Activated B cell treated with CpG ODN at 0.5 μM for 24 hours (primary cell): ENCODE measurements around the gene ADGRL1. TPM values are rescaled to one million over a fixed set of nuclear protein-coding genes. Genes with fewer than 3 reads are reported as not detected.
A peak's percentile ranks its signal among the peaks of the same experiment; 100 is the strongest.
"Not testable (repeated sequence)": the region's sequence is repeated elsewhere in the genome, so short reads cannot be mapped to it uniquely, and the experiment has no call there.

Experiments used
- ATAC-seq: fragments of 200-7000 bp; cut with Tn5 transposase; one replicate; pipeline ENCODE4 v1.10.0; 2021; ENCODE audit warnings: low read depth, mild to moderate bottlenecking, moderate library complexity
- CTCF ChIA-PET: fragments of 350-600 bp; sonication (Branson Sonifier 250); formaldehyde crosslinking; loops from one replicate; lab custom pipeline; 2021; ENCODE audit warnings: antibody characterized with exemption; lab: Charles Lee
- POLR2A ChIA-PET: fragments of 350-600 bp; sonication (Branson Sonifier 250); formaldehyde crosslinking; loops from one replicate; lab custom pipeline; 2021; ENCODE audit warnings: antibody characterized with exemption; lab: Charles Lee
- DNase-seq: peaks from one replicate; pipeline ENCODE4 v3.0.0; 2022
- H3K27ac Mint-ChIP-seq: one replicate; pipeline ENCODE4 v1.8.0; 2020; ENCODE audit warnings: mixed read lengths
- H3K27me3 Mint-ChIP-seq: one replicate; pipeline ENCODE4 v1.8.0; 2021; ENCODE audit warnings: mixed read lengths
- H3K36me3 Mint-ChIP-seq: one replicate; pipeline ENCODE4 v1.8.0; 2021; ENCODE audit warnings: low read depth, mixed read lengths
- H3K4me1 Mint-ChIP-seq: one replicate; pipeline ENCODE4 v1.8.0; 2021; ENCODE audit warnings: mixed read lengths
- H3K4me3 Mint-ChIP-seq: one replicate; pipeline ENCODE4 v1.8.0; 2020; ENCODE audit warnings: mild to moderate bottlenecking, mixed read lengths
- H3K9me3 Mint-ChIP-seq: one replicate; pipeline ENCODE4 v1.8.0; 2020; ENCODE audit warnings: mixed read lengths
- CTCF ChIP-seq: fragments of 200-600 bp; IDR thresholded peaks from one replicate; pipeline ENCODE4 v1.8.0; 2022; ENCODE audit warnings: antibody characterized with exemption, mild to moderate bottlenecking
- intact Hi-C: fragments of 100-400 bp; cut with micrococcal nuclease; formaldehyde crosslinking; loops from one replicate; pipeline ENCODE4 v1.15.1; 2024
- total RNA-seq: library from RNA; stranded (reverse); gene quantifications from 2 replicates; pipeline ENCODE4 v1.2.3, GENCODE V29; 2022

Gene ADGRL1
- total RNA-seq, 1 donor from 2014 or later, result 1.4 TPM

GRCh38 chr19:14222886-14223285 lies 16.9 kb upstream of the ADGRL1 start:
- ChIA-PET POLR2A (interaction anchor here (0.6 kb wide), 1 partner anchor 36 kb away, joined by 7 read pairs; no protein-coding TSS in a partner anchor), CTCF (no interaction called here)
- Mint-ChIP-seq H3K4me1 (peaks cover 6% of the 10 kb centered on the region), H3K36me3 (no peaks in the 10 kb centered on the region), H3K9me3 (no peaks in the 10 kb centered on the region), H3K4me3 (no peak overlapping the region), H3K27me3 (peaks cover 12% of the 10 kb centered on the region), H3K27ac (no peak overlapping the region)
- no peak for DNase-seq
- no peak for ATAC-seq
- TF ChIP-seq CTCF, result no peak
- intact Hi-C loops, result no loop called here

- H3K4me1 Mint-ChIP-seq, result peaks cover 12% of the 10 kb centered on the region
- H3K36me3 Mint-ChIP-seq, intact Hi-C loops, H3K27me3 Mint-ChIP-seq, POLR2A ChIA-PET, H3K9me3 Mint-ChIP-seq: not testable (repeated sequence)
- ATAC-seq (peak; percentile 86), DNase-seq (peak; percentile 41)
- H3K27ac Mint-ChIP-seq, result peak overlapping the region; percentile 30
- H3K4me3 Mint-ChIP-seq, result peak overlapping the region; percentile 50
- CTCF ChIA-PET, result interaction anchor here (1.0 kb wide), 1 partner anchor 127 kb away, joined by 3 read pairs; no protein-coding TSS in a partner anchor
Measured at GRCh38 chr19:14221345-14221744, 15.4 kb upstream of the ADGRL1 start.

GRCh38 chr19:14218620-14219330 lies 12.8 kb upstream of the ADGRL1 start:
- Mint-ChIP-seq H3K9me3 (no peaks in the 10 kb centered on the region), H3K4me1 (peaks cover 13% of the 10 kb centered on the region), H3K27me3 (peaks cover 3% of the 10 kb centered on the region), H3K27ac (no peak overlapping the region), H3K36me3 (no peaks in the 10 kb centered on the region), H3K4me3 (no peak overlapping the region)
- intact Hi-C loops, result loop anchor here (5.0 to 10.0 kb wide), 2 partner anchors 66 to 189 kb away; no protein-coding TSS in a partner anchor
- no peak for TF ChIP-seq CTCF
- ChIA-PET POLR2A (interaction anchor here (0.8 to 1.2 kb wide), 2 partner anchors 10 to 147 kb away, joined by 3 to 4 read pairs; partner anchors contain the start of gene MISP3), CTCF (interaction anchor here (1.2 to 2.4 kb wide), 3 partner anchors 82 to 187 kb away, joined by 3 to 10 read pairs (median 8); no protein-coding TSS in a partner anchor)
- ATAC-seq, result no peak
- no peak for DNase-seq

DNA sequence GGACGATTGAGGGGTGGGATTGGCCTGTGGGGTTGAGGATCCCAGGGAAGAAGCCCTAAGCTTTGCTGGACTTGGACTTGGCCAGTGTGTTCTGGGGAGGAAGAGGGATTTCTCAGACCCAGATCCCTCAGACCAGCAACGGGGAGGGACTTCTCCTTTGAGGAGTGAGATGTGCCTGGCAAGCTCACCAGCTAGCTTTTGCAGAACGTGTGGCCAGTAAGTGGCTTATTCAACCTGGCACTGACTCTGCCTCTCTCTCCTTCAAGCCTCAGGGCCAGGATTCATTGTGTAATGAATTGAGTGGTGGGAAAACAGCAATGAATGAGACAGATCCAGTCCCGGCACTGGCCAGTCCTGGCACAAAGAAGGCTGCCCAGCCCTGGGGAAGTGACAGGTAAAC lies 11.9 kb upstream of the ADGRL1 start:
- H3K27me3 Mint-ChIP-seq, DNase-seq: not testable (repeated sequence)

GRCh38 chr19:14214580-14214979 lies 8.6 kb upstream of the ADGRL1 start:
- no peak for TF ChIP-seq CTCF
- Mint-ChIP-seq H3K9me3 (no peaks in the 10 kb centered on the region), H3K36me3 (no peaks in the 10 kb centered on the region), H3K4me1 (peaks cover 11% of the 10 kb centered on the region), H3K4me3 (no peak overlapping the region), H3K27ac (no peak overlapping the region), H3K27me3 (peaks cover 11% of the 10 kb centered on the region)
- CTCF ChIA-PET, result no interaction called here
- DNase-seq, result no peak
- ATAC-seq, result no peak
- POLR2A ChIA-PET, result interaction anchor here (0.6 to 0.7 kb wide), 2 partner anchors 78 to 242 kb away, joined by 3 to 10 read pairs; no protein-coding TSS in a partner anchor
- intact Hi-C loops, result loop anchor here (10.0 kb wide), 1 partner anchor 70 kb away; no protein-coding TSS in a partner anchor

More for the DNA sequence above, 11.9 kb upstream of the ADGRL1 start:
- H3K4me3 Mint-ChIP-seq, H3K27ac Mint-ChIP-seq, ATAC-seq, H3K9me3 Mint-ChIP-seq, H3K36me3 Mint-ChIP-seq: not testable (repeated sequence)
- intact Hi-C loops, result loop anchor here (5.0 to 10.0 kb wide), 2 partner anchors 67 to 189 kb away; no protein-coding TSS in a partner anchor
- CTCF ChIA-PET, result interaction anchor here (1.2 to 2.4 kb wide), 5 partner anchors 74 to 188 kb away, joined by 3 to 10 read pairs (median 6); no protein-coding TSS in a partner anchor
- POLR2A ChIA-PET, result interaction anchor here (1.2 kb wide), 1 partner anchor 9 kb away, joined by 3 read pairs; no protein-coding TSS in a partner anchor
- H3K4me1 Mint-ChIP-seq, result peaks cover 13% of the 10 kb centered on the region

DNA sequence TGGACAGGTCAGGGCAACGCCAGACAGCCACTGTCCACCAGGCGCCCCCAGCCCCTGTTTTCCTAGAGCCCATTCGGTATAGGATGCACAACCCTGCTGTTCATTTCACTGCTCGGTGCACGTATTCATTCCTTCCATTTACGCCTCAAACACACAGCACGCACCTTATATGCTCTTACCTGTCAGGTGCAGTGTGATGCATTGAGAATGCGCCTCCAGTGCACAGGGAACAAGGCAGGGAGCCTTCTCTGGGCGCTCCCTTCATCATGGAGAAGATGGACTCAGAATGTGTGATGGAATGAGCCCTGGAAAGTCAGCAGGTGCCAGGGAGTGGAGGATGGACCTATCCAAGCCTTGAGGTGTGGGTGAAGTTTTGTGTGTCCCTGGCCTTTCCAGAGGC lies 4.2 kb upstream of the ADGRL1 start:
- H3K36me3 Mint-ChIP-seq, H3K9me3 Mint-ChIP-seq, DNase-seq, CTCF ChIA-PET, H3K27ac Mint-ChIP-seq, POLR2A ChIA-PET, ATAC-seq, H3K4me3 Mint-ChIP-seq: not testable (repeated sequence)
- Mint-ChIP-seq H3K27me3 (peaks cover 25% of the 10 kb centered on the region), H3K4me1 (peaks cover 12% of the 10 kb centered on the region)
- intact Hi-C loops, result loop anchor here (10.0 kb wide), 1 partner anchor 75 kb away; no protein-coding TSS in a partner anchor

DNA sequence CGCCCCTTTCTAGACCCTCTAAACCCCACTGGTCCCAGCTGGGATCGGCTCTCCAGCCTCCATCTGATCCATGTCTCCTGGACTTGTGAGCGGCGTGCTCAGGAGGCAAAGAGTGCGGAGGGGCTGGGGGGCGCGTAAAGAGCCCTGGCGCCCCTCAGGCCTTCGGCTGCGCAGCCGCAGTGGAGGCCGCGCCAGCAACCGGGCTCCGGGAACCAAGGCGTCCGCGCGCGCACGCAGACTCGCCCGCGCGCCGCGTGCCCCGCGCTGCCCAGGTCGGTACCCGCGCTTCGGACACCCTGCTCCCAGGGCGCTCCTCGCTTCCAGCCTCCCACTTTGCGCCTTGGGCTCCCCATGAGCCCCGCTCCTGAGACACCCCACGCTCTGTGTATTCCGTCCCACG lies 3.4 kb upstream of the ADGRL1 start:
- H3K36me3 Mint-ChIP-seq, intact Hi-C loops, H3K4me3 Mint-ChIP-seq, DNase-seq, H3K27ac Mint-ChIP-seq, ATAC-seq, CTCF ChIA-PET, H3K9me3 Mint-ChIP-seq: not testable (repeated sequence)
- peaks cover 32% of the 10 kb centered on the region for H3K27me3 Mint-ChIP-seq
- POLR2A ChIA-PET, result interaction anchor here (0.9 kb wide), 1 partner anchor 9 kb away, joined by 3 read pairs; no protein-coding TSS in a partner anchor
- peaks cover 17% of the 10 kb centered on the region for H3K4me1 Mint-ChIP-seq

DNA sequence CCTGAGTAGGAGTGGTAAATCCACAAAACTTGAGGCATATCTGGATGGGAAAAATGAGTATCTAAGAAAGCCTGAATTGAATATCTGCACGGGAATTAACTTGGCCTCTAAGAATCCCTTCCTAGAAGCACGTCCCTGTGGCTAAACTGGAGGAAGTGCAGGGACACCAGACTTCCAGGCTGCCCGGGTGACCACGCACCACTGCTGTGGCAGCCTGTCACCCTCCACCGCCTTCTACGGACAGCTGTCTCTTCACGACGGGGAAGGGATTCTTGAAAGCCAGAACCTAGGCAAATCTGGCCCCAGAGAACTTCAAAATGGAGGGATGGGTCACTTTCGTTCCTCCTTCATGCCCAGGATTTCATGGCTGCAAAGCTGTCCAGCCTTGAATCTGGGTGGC lies 2.5 kb upstream of the ADGRL1 start:
- CTCF ChIA-PET, result not testable (repeated sequence)

DNA sequence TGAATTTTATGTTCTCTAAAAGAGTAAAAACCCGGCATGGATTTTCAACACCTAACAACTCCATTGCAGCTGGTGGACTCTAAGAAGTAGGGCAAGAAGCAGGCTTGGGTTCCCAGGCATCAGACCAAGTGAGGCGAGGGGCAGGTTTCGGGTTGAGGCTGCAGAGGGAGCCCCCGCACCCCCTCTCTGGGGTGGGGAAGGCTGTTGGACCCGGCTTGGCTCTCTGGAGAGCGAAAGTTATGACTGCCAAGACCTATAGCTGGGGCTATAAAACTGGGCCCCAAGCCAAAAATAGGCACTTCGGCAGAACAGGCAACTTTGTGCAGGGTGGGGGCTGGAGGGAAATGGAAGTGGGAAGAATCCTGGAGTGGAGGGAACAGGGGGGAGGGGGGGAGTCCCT lies 1.8 kb upstream of the ADGRL1 start:
- H3K27ac Mint-ChIP-seq, H3K36me3 Mint-ChIP-seq, CTCF ChIA-PET, DNase-seq, H3K9me3 Mint-ChIP-seq, ATAC-seq: not testable (repeated sequence)
- H3K4me1 Mint-ChIP-seq, result peaks cover 18% of the 10 kb centered on the region
- POLR2A ChIA-PET, result interaction anchor here (0.5 to 0.7 kb wide), 3 partner anchors 194 to 1001 kb away, joined by 3 to 9 read pairs (median 4); no protein-coding TSS in a partner anchor
- intact Hi-C loops, result loop anchor here (1.0 kb wide), 1 partner anchor 70 kb away; no protein-coding TSS in a partner anchor
- peaks cover 38% of the 10 kb centered on the region for H3K27me3 Mint-ChIP-seq
- peak overlapping the region; percentile 89 for H3K4me3 Mint-ChIP-seq

More for the DNA sequence above, 2.5 kb upstream of the ADGRL1 start:
- Mint-ChIP-seq H3K4me3 (peak overlapping the region; percentile 19), H3K4me1 (peaks cover 18% of the 10 kb centered on the region), H3K27me3 (peaks cover 38% of the 10 kb centered on the region)
- ATAC-seq, DNase-seq, H3K9me3 Mint-ChIP-seq, intact Hi-C loops, H3K36me3 Mint-ChIP-seq, H3K27ac Mint-ChIP-seq: not testable (repeated sequence)
- POLR2A ChIA-PET, result interaction anchor here (0.5 to 0.9 kb wide), 2 partner anchors 9 to 1002 kb away, joined by 3 to 4 read pairs; no protein-coding TSS in a partner anchor
